Right kidney (tissue), 1 donor: ENCODE measurements around the gene CCT8L2.
"Not testable (repeated sequence)": the region's sequence is repeated elsewhere in the genome, so short reads cannot be mapped to it uniquely, and the experiment has no call there.

Experiments used
- DNase-seq: peaks from one replicate; pipeline ENCODE4 v3.0.0-alpha.2; 2016

CCT8L2 gene

DNA sequence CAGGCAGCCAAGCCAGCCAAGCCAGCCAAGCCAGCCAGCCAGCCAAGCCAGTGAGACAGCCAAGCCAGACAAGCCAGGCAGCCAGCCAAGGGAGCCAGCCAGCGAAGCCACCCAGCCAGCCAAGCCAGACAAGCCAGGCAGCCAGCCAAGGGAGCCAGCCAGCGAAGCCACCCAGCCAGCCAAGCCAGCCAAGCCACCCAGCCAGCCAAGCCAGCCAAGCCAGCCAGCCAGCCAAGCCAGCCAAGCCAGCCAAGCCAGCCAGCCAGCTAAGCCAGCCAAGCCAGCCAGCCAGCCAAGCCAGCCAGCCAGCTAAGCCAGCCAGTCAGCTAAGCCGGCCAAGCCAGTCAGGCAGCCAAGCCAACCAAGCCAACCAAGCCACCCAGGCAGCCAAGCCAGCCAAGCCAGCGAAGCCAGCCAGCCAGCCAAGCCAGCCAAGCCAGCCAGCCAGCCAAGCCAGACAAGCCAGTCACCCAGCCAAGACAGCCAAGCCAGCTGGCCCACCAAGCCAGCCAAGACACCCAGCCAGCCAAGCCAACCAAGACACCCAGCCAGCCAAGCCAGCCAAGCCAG is 34.1 kb downstream of the CCT8L2 start:
- DNase-seq: not testable (repeated sequence)

DNA sequence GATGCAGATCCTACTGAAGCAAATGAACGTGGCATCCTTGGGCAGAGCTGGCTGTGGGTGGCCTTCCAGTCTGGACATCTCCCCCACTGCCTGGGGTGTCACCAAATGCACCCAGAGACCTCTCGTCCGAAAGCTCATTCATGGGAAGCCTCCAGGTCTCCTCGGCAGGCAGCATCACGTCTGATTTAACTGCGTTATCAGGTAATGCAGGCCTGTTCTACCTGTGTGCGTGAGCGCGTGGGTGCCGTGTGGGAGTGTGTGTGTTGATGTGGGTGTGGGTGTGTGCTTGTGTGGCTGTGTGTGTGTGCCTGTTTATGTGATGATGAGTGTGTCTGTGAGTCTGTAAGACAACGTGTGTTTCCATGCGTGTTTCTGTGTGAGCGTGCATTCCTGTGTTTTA is 35.1 kb downstream of the CCT8L2 start:
- DNase-seq: not testable (repeated sequence)

DNA sequence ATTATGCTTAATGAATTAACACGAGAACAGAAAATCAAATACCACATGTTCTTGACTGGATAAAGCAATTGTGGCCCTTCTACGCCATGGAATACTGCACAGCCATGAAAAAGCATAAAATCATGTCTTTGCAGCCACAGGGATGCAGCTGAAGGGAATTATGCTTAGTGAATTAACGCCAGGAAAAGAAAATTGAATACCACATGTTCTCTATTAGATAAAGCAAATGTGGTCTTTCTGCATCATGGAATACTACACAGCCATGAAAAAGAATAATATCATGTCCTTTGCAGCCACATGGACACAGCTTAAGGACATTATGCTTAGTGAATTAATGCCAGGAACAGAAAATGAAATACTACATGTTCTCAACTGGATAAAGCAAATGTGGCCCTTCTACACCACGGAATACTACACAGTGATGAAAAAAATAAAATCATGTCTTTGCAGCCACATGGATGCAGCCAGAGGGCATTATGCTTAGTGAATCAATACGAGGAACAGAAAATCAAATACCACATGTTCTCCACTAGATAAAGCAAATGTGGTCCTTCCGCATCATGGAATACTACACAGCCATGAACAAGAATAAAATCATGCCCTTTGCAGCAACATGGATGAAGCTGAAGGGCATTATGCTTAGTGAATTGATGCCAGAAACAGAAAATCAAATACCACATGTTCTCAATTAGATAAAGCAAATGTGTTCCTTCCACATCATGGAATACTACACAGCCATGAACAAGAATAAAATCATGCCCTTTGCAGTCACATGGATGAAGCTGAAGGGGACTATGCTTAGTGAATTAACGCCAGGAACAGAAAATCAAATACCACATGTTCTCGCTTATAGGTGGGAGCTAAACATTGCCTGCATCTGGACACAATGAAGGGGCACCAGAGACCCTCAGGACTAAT is 37.3 kb downstream of the CCT8L2 start:
- DNase-seq: not testable (repeated sequence)

DNA sequence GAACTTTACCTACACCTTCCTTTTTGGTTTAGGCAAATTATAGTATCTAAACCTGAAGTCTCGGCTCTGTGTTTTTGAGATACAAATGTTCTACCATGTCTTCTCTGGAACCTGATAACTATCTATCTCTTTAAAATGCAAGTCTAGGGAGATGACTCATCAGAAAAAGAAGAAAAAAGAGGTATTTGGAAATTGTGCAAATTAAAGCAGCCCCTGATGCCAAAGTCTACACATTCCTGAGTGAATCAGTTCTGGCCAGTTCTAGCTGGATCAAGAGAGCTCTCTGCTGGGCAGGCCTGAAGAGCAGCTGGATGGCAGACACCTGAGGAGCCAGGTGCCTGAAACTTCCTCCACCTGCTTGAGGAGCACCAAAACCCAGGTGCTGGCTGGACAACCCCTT is 49.3 kb downstream of the CCT8L2 start:
- DNase-seq: not testable (repeated sequence)
